K562 (cell line): ENCODE data around the gene CFAP92. TPM values are rescaled to one million over a fixed set of nuclear protein-coding genes. Genes with fewer than 3 reads are reported as not detected.

ENCODE experiments used
- ATAC-seq: fragments of 200-7000 bp; cut with Tn5 transposase; 3 replicates; pipeline ENCODE4 v1.9.1; 2020; ENCODE audit warnings: moderate library complexity
- Bru-seq: library from RNA; stranded (reverse); fragments of 400-500 nt; gene quantifications from one replicate; lab custom pipeline; 2021; lab: Mats Ljungman, UMichigan
- BruChase-seq, 2 experiments: library from RNA; stranded (reverse); fragments of 400-500 nt; gene quantifications; one replicate each; lab custom pipeline; 2021; lab: Mats Ljungman, UMichigan
- BruUV-seq: library from RNA; stranded (reverse); fragments of 400-500 nt; replicated peaks from 2 replicates; lab custom pipeline; 2021; lab: Mats Ljungman, UMichigan
- CTCF ChIA-PET: fragments of 300-600 bp; formaldehyde crosslinking; extraction: SDS; loops from one replicate; lab custom pipeline; 2021; ENCODE audit warnings: low intra/inter-chr PET ratio; lab: Yijun Ruan, JAX
- POLR2A ChIA-PET: fragments of 300-600, 350-650 bp; sonication (Branson Sonifier 250); formaldehyde crosslinking; extraction: SDS; loops from one replicate; lab custom pipeline; 2021; ENCODE audit warnings: antibody characterized with exemption, inconsistent platforms; lab: Yijun Ruan, JAX
- DNase-seq, 4 experiments: peaks; one replicate each; pipeline versions ENCODE4 v3.0.0 to v3.0.0-alpha.2; 2011 to 2018; ENCODE audit warnings: low spot score in 3 of 4, mixed read lengths in 3 of 4; ENCODE audit errors: extremely low read depth in 1 of 4
- FAIRE-seq: peaks from 2 replicates; lab custom pipeline; 2011; peaks lifted over from hg19 to GRCh38; lab: Jason Lieb, UNC
- H2AFZ ChIP-seq: 2 replicates; pipeline ENCODE4 v1.6.0; 2011; ENCODE audit warnings: low read depth, low read length, control low read depth, inconsistent platforms
- H3K27ac ChIP-seq: fragments of 200-600 bp; 3 replicates; pipeline ENCODE4 v1.8.0; 2011; ENCODE audit warnings: low read depth, mild to moderate bottlenecking, control low read depth, inconsistent platforms, low read length, moderate library complexity, mixed read lengths; ENCODE audit errors: extremely low read depth
- H3K27me3 ChIP-seq, 2 experiments: fragments of 300-600 bp in 1 of 2; 2 replicates in 1 of 2; 3 replicates in 1 of 2; pipeline versions ENCODE4 v1.6.0 to v1.8.0; 2011; ENCODE audit warnings: inconsistent platforms in 2 of 2, low read length in 2 of 2, mild to moderate bottlenecking in 1 of 2, mixed read lengths in 1 of 2, moderate library complexity in 1 of 2; ENCODE audit not compliant: control insufficient read depth in 2 of 2, insufficient read depth in 2 of 2
- H3K36me3 ChIP-seq: fragments of 300-600 bp; 3 replicates; pipeline ENCODE4 v1.8.0; 2011; ENCODE audit warnings: mild to moderate bottlenecking, low read length, inconsistent platforms; ENCODE audit not compliant: control insufficient read depth, insufficient read depth
- H3K4me1 ChIP-seq, 2 experiments: fragments of 200-600 bp in 1 of 2; replicated peaks in 1 of 2; 2 replicates in 1 of 2; 3 replicates in 1 of 2; pipeline versions ENCODE4 v1.5.1 to v1.8.0; 2011; ENCODE audit warnings: inconsistent platforms in 2 of 2, low read length in 2 of 2, mild to moderate bottlenecking in 1 of 2, mixed read lengths in 1 of 2, moderate library complexity in 1 of 2; ENCODE audit not compliant: control insufficient read depth in 2 of 2, insufficient read depth in 2 of 2
- H3K4me2 ChIP-seq: 2 replicates; pipeline ENCODE4 v1.6.1; 2011; ENCODE audit warnings: low read length, control low read depth, inconsistent platforms, mixed read lengths; ENCODE audit not compliant: insufficient read depth
- H3K4me3 ChIP-seq: fragments of 200-600 bp; sonication (generic), shearing (Covaris generic); 2 replicates; pipeline ENCODE4 v1.5.1; 2016; ENCODE audit warnings: control low read depth, inconsistent platforms
- H3K79me2 ChIP-seq: fragments of 200-600 bp; 3 replicates; pipeline ENCODE4 v1.8.0; 2011; ENCODE audit warnings: low read length, inconsistent platforms; ENCODE audit not compliant: control insufficient read depth, insufficient read depth
- H3K9ac ChIP-seq, 2 experiments: 2 replicates each; pipeline versions ENCODE4 v1.6.0 to v1.6.1; 2011; ENCODE audit warnings: low read depth in 2 of 2, low read length in 2 of 2, control low read depth in 1 of 2, inconsistent platforms in 1 of 2, mild to moderate bottlenecking in 1 of 2, mixed read lengths in 1 of 2; ENCODE audit not compliant: insufficient read depth in 1 of 2
- H3K9me1 ChIP-seq: one replicate; pipeline ENCODE4 v1.6.0; 2011; ENCODE audit warnings: inconsistent platforms, mild to moderate bottlenecking, low read length, moderate library complexity; ENCODE audit not compliant: control insufficient read depth, insufficient read depth
- H3K9me3 ChIP-seq: replicated peaks from 2 replicates; pipeline ENCODE4 v1.5.1; 2011; ENCODE audit warnings: low read depth, low read length, inconsistent platforms; ENCODE audit not compliant: control insufficient read depth, insufficient read depth
- H4K20me1 ChIP-seq: replicated peaks from 2 replicates; pipeline ENCODE4 v1.6.1; 2011; ENCODE audit warnings: low read length, inconsistent platforms, mixed read lengths; ENCODE audit not compliant: control insufficient read depth, insufficient read depth
- CREM ChIP-seq: IDR thresholded peaks from 2 replicates; pipeline ENCODE4 v1.6.1; 2014; ENCODE audit warnings: antibody characterized with exemption, low read depth
- E2F3 ChIP-seq: fragments of 250-450 bp; sonication (Bioruptor Pico); IDR thresholded peaks from 2 replicates; pipeline ENCODE4 v1.4.0; 2020; ENCODE audit warnings: mild to moderate bottlenecking
- E2F8 ChIP-seq: fragments of 450-650 bp; IDR thresholded peaks from 2 replicates; pipeline ENCODE4 v1.7.1; 2018; ENCODE audit warnings: mild to moderate bottlenecking, low read depth; ENCODE audit not compliant: partially characterized antibody
- ETV1 ChIP-seq: fragments of 450-650 bp; conservative IDR thresholded peaks from 2 replicates; pipeline ENCODE4 v1.6.1; 2016; ENCODE audit warnings: missing genetic modification characterization, control low read depth, low read depth, missing compliant biosample characterization
- FOXM1 ChIP-seq, 2 experiments: fragments of 450-650 bp in 1 of 2; sonication (generic) in 1 of 2; formaldehyde crosslinking in 1 of 2; IDR thresholded peaks; 2 replicates each; pipeline versions ENCODE4 v1.6.1 to v1.9.0; 2017 to 2022; ENCODE audit warnings: low read depth in 2 of 2, mild to moderate bottlenecking in 2 of 2, missing genetic modification reagents in 1 of 2, moderate library complexity in 1 of 2
- GABPA ChIP-seq: fragments of 200-800 bp; sonication (Bioruptor generic); conservative IDR thresholded peaks from 2 replicates; pipeline ENCODE4 v1.6.1; 2016; ENCODE audit warnings: low read depth, missing genetic modification characterization, missing compliant biosample characterization
- MAFF ChIP-seq: IDR thresholded peaks from 2 replicates; pipeline ENCODE4 v1.6.1; 2012; ENCODE audit warnings: low read length, improper control_type of control experiment
- NFYB ChIP-seq: IDR thresholded peaks from 2 replicates; pipeline ENCODE4 v1.6.1; 2011; ENCODE audit warnings: mild to moderate bottlenecking, moderate library complexity; ENCODE audit not compliant: insufficient read length; ENCODE audit errors: extremely low read depth
- NR2C2 ChIP-seq, 2 experiments: fragments of 200-800 bp in 1 of 2; sonication (Bioruptor generic) in 1 of 2; sonication (generic) in 1 of 2; formaldehyde crosslinking in 1 of 2; IDR thresholded peaks; 2 replicates each; pipeline versions ENCODE4 v1.6.1 to v1.8.0; 2016 to 2022; ENCODE audit warnings: mild to moderate bottlenecking in 1 of 2, missing compliant biosample characterization in 1 of 2, missing genetic modification characterization in 1 of 2, missing genetic modification reagents in 1 of 2
- TCFL5 ChIP-seq: fragments of 250-450 bp; sonication (Bioruptor Pico); conservative IDR thresholded peaks from 2 replicates; pipeline ENCODE4 v1.6.1; 2021; ENCODE audit warnings: mild to moderate bottlenecking, moderate library complexity, matching md5 sums
- ZBTB33 ChIP-seq: sonication (generic); formaldehyde crosslinking; IDR thresholded peaks from 2 replicates; pipeline ENCODE4 v1.8.1; 2023; ENCODE audit warnings: mild to moderate bottlenecking, missing genetic modification reagents
- WGBS: fragments of 100-300 bp; shearing (Covaris generic); methylation state at CpG from one replicate; pipeline ENCODE4 v1.1.6; 2016; ENCODE audit warnings: low coverage, mixed read lengths; ENCODE audit not compliant: insufficient coverage; ENCODE audit errors: missing lambda C conversion rate; 5-methylcytosine and 5-hydroxymethylcytosine counted together
- in situ Hi-C: fragments of 300-500 bp; cut with MboI; formaldehyde crosslinking; loops from 4 replicates; pipeline ENCODE4 v1.15.0; 2018; ENCODE audit warnings: inconsistent platforms, mixed read lengths
- intact Hi-C: fragments of 100-400 bp; cut with micrococcal nuclease; formaldehyde crosslinking; loops from 2 replicates; pipeline ENCODE4 v1.14.2; 2022
- long read RNA-seq, 3 experiments: library from polyadenylated mRNA in 2 of 3; library from RNA in 1 of 3; unstranded in 2 of 3; stranded (forward) in 1 of 3; transcript quantifications; one replicate each; pipeline ENCODE4 v2.0.0, GENCODE V29; 2019 to 2022
- polyA minus RNA-seq, 3 experiments: library from RNA; depleted of rRNA, polyadenylated mRNA; stranded (reverse); fragments of >200 nt; gene quantifications; 2 replicates each; pipeline ENCODE4 v1.2.3, GENCODE V29; 2011
- polyA plus RNA-seq, 8 experiments: library from polyadenylated mRNA; depleted of rRNA in 4 of 8; stranded (reverse) in 5 of 8; unstranded in 3 of 8; fragments of >200 nt; fragmentation: Nextera tagmentation in 2 of 8; fragmentation: Illumina TruSeq in 1 of 8; extraction: Ambion mirVana in 2 of 8; extraction: Trizol in 1 of 8; gene quantifications; 2 replicates each; pipeline versions ENCODE4 v1.2.1 to v1.2.3, GENCODE V29; 2011 to 2014; ENCODE audit warnings: inconsistent platforms in 1 of 8, missing spikeins in 1 of 8
- total RNA-seq, 7 experiments: library from RNA; depleted of rRNA in 6 of 7; stranded (reverse); fragments of >200 nt in 6 of 7; fragmentation: Illumina TruSeq in 2 of 7; extraction: Trizol in 2 of 7; gene quantifications; 2 replicates each; pipeline versions ENCODE4 v1.2.1 to v1.2.3, GENCODE V29; 2011 to 2021; ENCODE audit warnings: low replicate concordance in 1 of 7

Gene CFAP92
- total RNA-seq (2011; cell fraction: chromatin; rRNA removed; ENCODE audit: low replicate concordance) = 0.14 TPM in 1 of 2 replicates, not detected in the other
- 0.13 TPM in 1 of 2 replicates, not detected in the other for total RNA-seq (2011; cell fraction: nucleolus; rRNA removed)
- not detected in 2 replicates for total RNA-seq (2011; cell fraction: nucleoplasm; rRNA removed)
- total RNA-seq (2014; rRNA removed) (0.23 and 0.65 TPM in 2 replicates), total RNA-seq (2014; rRNA removed; fragmentation: Illumina TruSeq; extraction: Trizol) (0.45 and 0.62 TPM in 2 replicates), total RNA-seq (2015; rRNA removed; fragmentation: Illumina TruSeq; extraction: Trizol) (0.19 and 0.47 TPM in 2 replicates), total RNA-seq (2021) (0.27 and 0.81 TPM in 2 replicates), polyA plus RNA-seq (2011; rRNA removed) (0.05 and 0.06 TPM in 2 replicates), polyA plus RNA-seq (2014; fragmentation: Illumina TruSeq; extraction: Trizol) (0.14 and 0.36 TPM in 2 replicates), polyA plus RNA-seq (2014; fragmentation: Nextera tagmentation; extraction: Ambion mirVana) (under 1 TPM; 0.48 to 0.59 TPM), polyA plus RNA-seq (2014; rRNA removed) (0.23 and 0.36 TPM in 2 replicates), polyA minus RNA-seq (2011; rRNA and poly(A)+ RNA removed) (0.15 TPM in 1 of 2 replicates, not detected in the other), Bru-seq, nascent RNA (percentile 15 among the genes with signal in this experiment), BruChase-seq, experiment 1, labeled RNA remaining after a 2-hour chase (percentile 12 among the genes with signal in this experiment), BruChase-seq, experiment 2, labeled RNA remaining after a 6-hour chase (percentile 9 among the genes with signal in this experiment)
- 0.07 TPM in 1 of 2 replicates, not detected in the other for polyA plus RNA-seq (2011; cell fraction: cytosol; rRNA removed)
- 0.08 TPM in 1 of 2 replicates, not detected in the other for polyA plus RNA-seq (2011; cell fraction: nucleus; rRNA removed)
- polyA plus RNA-seq (2012) = 0.22 and 0.58 TPM in 2 replicates
- polyA minus RNA-seq (2011; cell fraction: cytosol; rRNA and poly(A)+ RNA removed) = not detected in 2 replicates
- polyA minus RNA-seq (2011; cell fraction: nucleus; rRNA and poly(A)+ RNA removed) = 0.22 TPM in 1 of 2 replicates, not detected in the other
- long read RNA-seq, experiment 1, partial matches to known transcripts = 0 of 2 reads
- long read RNA-seq, experiment 1, other reads (novel, unspliced or antisense) = 2 of 2 reads
- long read RNA-seq, experiment 2 = 0 reads
- long read RNA-seq, experiment 3 = 0 reads

DNA sequence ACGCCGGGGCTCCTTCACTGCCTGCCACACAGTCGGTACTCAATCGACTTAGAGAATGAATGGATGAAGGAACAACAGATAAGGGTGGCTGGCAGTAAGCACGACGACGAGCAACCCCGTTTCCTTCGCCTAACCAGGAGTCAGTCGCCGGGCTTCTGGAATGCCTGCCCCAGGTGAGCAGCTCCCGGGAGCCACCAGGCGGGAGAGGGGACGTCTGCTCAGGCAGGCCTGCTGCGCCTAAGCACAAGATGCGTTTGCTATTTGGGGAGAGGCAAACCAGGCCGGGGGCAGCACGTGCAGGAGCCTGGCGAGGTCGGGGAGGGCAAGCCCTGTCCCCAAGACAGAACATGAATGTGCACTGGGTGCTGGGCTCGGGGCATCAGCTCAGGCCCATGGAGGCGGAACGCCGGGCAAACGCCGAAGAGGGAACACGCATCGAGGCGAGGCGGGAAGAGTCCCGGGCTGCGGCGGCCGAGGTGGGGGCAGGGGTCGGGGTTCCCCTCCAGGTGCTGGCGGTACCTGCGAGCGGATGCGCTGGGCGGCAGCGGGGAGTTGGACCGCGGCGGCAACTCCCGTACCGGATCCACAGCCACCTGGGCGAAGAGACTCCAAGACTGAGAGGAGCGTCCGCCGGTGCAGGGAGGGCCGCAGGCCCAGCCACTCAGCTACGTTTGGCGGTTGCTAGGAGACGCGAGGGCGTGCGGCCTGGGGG lies at the start of gene CFAP92:
TSS of gene CFAP92 (minus strand) at position 616 of the 712 bp plus-strand sequence. CDS start 772 bp downstream, outside the sequence.
- Histone ChIP-seq H3K79me2 (no peaks in the 10 kb centered on the region), H3K4me1 (peaks cover 7 to 12% of the 10 kb centered on the region in 2 experiments; a peak in 4 of 5 replicates), H3K4me2 (peak within 1 kb of the TSS; percentile 60), H3K27ac (no peak within 1 kb of the TSS), H3K27me3 (peaks cover 0 to 8% of the 10 kb centered on the region in 2 experiments; a peak in 2 of 5 replicates), H3K9me3 (no peaks in the 10 kb centered on the region), H3K9ac (peak within 1 kb of the TSS in 1 of 2 experiments; percentile 76; a peak in 2 of 4 replicates), H3K4me3 (no peak within 1 kb of the TSS), H2AFZ (peak within 1 kb of the TSS; percentile 62), H3K36me3 (no peaks in the 10 kb centered on the region), H3K9me1 (no peaks in the 10 kb centered on the region), H4K20me1 (no peaks in the 10 kb centered on the region)
- ChIA-PET CTCF (no interaction called here), POLR2A (interaction anchor here (0.5 to 1.2 kb wide), 3 partner anchors 15 to 145 kb away, joined by 3 to 6 read pairs (median 3); no protein-coding TSS in a partner anchor)
- WGBS = 27% methylated on average over 27 of the region's 57 CpGs
- intact Hi-C loops = no loop called here
- DNase-seq (peak; percentile 79 to 95 (median 92)), FAIRE-seq (no peak), ATAC-seq (peak; percentile 100)
- no TSS peak for BruUV-seq
- in situ Hi-C loops = no loop called here
- TF ChIP-seq TCFL5 (CRISPR knock-in tag) (no peak), MAFF (no peak), NR2C2 (CRISPR knock-in tag; IDR thresholded peaks at IDR 0.05) (no peak), NR2C2 (tag; IDR thresholded peaks at IDR 0.05) (no peak), E2F3 (CRISPR knock-in tag) (no peak), ZBTB33 (peak; percentile 68), CREM (0 out of 2 replicates have a peak, but pooled peaks have one; percentile 15), NFYB (peak; percentile 23), E2F8 (no peak), ETV1 (tag) (no peak), FOXM1 (IDR thresholded peaks at IDR 0.05; ENCODE audit: low read depth) (no peak), FOXM1 (CRISPR knock-in tag; IDR thresholded peaks at IDR 0.05; ENCODE audit: low read depth) (no peak), GABPA (tag) (no peak)
